Astrocyte of the spinal cord (primary cell): ENCODE measurements around the gene CASS4.

Experiments
- DNase-seq: peaks from one replicate; pipeline ENCODE4 v3.0.0; 2011; ENCODE audit warnings: low read depth, low spot score
- H3K4me3 ChIP-seq: 2 replicates; pipeline ENCODE4 v1.5.1; 2011; ENCODE audit warnings: low read depth, mild to moderate bottlenecking, low read length, moderate library complexity
- in situ Hi-C: cut with HindIII; loops from 2 replicates; pipeline ENCODE4 v1.10.0; 2017; ENCODE audit warnings: low sequenced_read_pairs
- TF ChIP-seq, protein P1 (sequence below): IDR thresholded peaks from 2 replicates; pipeline ENCODE4 v1.5.1; 2012; ENCODE audit warnings: low read depth, mild to moderate bottlenecking, low read length, inconsistent platforms

The CASS4 gene

GRCh38 chr20:56391037-56391436, 21.0 kb upstream of the CASS4 start:
- DNase-seq: no peak
- H3K4me3 ChIP-seq: peak overlapping the region; percentile 92
- TF ChIP-seq, protein P1, sequence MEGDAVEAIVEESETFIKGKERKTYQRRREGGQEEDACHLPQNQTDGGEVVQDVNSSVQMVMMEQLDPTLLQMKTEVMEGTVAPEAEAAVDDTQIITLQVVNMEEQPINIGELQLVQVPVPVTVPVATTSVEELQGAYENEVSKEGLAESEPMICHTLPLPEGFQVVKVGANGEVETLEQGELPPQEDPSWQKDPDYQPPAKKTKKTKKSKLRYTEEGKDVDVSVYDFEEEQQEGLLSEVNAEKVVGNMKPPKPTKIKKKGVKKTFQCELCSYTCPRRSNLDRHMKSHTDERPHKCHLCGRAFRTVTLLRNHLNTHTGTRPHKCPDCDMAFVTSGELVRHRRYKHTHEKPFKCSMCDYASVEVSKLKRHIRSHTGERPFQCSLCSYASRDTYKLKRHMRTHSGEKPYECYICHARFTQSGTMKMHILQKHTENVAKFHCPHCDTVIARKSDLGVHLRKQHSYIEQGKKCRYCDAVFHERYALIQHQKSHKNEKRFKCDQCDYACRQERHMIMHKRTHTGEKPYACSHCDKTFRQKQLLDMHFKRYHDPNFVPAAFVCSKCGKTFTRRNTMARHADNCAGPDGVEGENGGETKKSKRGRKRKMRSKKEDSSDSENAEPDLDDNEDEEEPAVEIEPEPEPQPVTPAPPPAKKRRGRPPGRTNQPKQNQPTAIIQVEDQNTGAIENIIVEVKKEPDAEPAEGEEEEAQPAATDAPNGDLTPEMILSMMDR: no peak
- in situ Hi-C loops: no loop called here

- TF ChIP-seq, protein P1: no peak
- no peak for DNase-seq
- in situ Hi-C loops: no loop called here
- peak overlapping the region; percentile 92 for H3K4me3 ChIP-seq
These were observed 20.4 kb upstream of the CASS4 start for GRCh38 chr20:56391596-56392131.

DNA sequence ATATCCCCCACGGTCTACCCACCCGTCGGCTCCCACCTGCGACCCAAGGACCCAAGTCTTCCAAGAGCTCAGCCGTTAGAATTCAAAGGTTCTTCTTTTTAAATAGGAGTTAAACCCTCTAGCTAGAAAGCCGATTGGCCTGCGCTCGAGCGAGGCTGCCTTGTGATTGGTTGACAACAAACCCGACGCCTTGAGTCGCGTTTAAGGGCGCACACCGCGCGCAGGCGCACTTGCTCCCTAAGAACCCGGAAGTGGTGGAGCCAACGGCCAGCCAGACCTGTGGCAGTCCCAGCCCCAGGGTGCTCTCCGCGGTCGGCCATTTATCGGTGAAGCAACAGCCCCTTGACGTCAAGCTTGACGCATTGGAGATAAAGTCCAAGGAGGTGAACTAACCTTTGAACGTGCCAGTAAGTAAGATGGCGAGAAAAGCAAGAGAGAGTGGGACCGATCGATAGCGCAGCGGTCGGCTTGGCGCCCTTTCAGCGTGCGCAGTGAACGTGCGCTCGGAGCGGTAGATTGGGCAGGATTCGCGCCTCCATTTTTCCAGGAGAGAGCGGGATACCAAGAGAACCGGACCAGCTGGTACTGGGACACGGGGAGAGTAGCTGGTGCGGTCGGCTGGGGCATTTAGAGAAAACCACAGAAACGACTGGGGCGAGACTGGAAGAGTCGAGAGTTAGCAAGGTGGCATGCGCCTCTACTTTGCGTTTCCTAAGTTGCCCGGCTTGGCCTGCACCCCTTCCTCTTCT, 19.8 kb upstream of the CASS4 start, which contains the start of the genes AURKA and CSTF1:
Gene AURKA (minus strand): TSS at position 84 of the 749 bp plus-strand sequence. CDS start 4,018 bp downstream, outside the sequence.
Gene CSTF1 (plus strand): TSS at position 514 of the 749 bp plus-strand sequence. CDS start 2,908 bp downstream, outside the sequence.
- TF ChIP-seq, protein P1: no peak
- H3K4me3 ChIP-seq: peak within 1 kb of the TSS; percentile 92
- DNase-seq: peak; percentile 100
- in situ Hi-C loops: no loop called here

- TF ChIP-seq, protein P1: no peak
- in situ Hi-C loops: no loop called here
- H3K4me3 ChIP-seq: peak overlapping the region; percentile 92
- DNase-seq: peak; percentile 19
These were observed 19.1 kb upstream of the CASS4 start for GRCh38 chr20:56392881-56393482.

DNA sequence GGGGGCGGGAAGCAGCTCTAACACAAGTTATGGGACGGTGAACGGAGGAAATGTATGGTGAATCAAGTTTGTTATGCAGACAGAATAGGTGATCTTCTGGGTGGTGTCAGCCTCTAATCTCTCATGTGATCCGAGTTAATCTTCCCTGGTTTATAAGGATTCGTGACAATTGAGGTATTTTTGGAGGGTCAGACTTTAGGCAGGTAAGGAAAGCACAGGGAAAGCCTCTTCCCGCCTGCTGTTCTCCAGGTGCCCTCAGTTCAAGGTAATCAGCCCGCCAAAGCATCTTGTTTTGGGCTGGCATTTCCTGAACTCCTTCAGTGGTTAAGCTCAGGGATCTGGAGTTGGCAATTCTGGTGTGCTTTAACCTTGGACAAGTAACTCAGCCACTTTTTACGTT, 18.4 kb upstream of the CASS4 start:
- peak overlapping the region; percentile 92 for H3K4me3 ChIP-seq
- TF ChIP-seq, protein P1: no peak
- no peak for DNase-seq
- in situ Hi-C loops: no loop called here

GRCh38 chr20:56395166-56395565, 16.9 kb upstream of the CASS4 start:
- in situ Hi-C loops: no loop called here
- TF ChIP-seq, protein P1: no peak
- H3K4me3 ChIP-seq: no peak overlapping the region
- DNase-seq: no peak
